Measurements from ENCODE around the gene RAB5A. TPM values are rescaled to one million over a fixed set of nuclear protein-coding genes. Genes with fewer than 3 reads are reported as not detected.

The RAB5A gene
- total and polyA plus RNA-seq, 2 experiments from 2014 or later, result 110 to 128 TPM

DNA sequence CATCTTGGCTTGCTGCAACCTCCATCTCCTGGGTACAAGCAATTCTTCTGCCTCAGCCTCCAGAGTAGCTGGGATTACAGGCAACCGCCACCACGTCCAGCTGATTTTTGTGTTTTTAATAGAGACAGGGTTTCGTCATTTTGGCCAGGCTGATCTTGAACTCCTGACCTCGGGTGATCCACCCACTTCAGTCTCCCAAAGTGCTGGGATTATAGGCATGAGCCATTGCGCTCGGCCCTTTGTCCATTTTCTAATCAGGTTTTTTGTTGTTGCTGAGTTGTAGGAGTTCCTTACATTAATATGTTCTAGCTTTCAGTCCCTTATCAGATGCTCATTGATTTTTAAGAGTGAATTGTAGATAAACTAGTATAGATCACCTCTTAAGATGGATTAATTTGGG is 20.3 kb downstream of the RAB5A start:
- Histone ChIP-seq H4K20me1 (replicated peaks; ENCODE audit: insufficient read depth) (peaks cover 69% of the 10 kb centered on the region), H3K79me2 (replicated peaks; ENCODE audit: insufficient read depth) (peaks cover 100% of the 10 kb centered on the region), H3K9me2 (ENCODE audit: insufficient read depth) (no peaks in the 10 kb centered on the region), H3F3A (replicated peaks; ENCODE audit: low read depth) (no peaks in the 10 kb centered on the region), H3K4me3 (no peak overlapping the region), H3K4me1 (ENCODE audit: insufficient read depth) (0 out of 2 replicates have a peak, but pooled peaks cover 3% of the 10 kb centered on the region), H3K27me3 (ENCODE audit: insufficient read depth) (no peaks in the 10 kb centered on the region), H3K36me3 (ENCODE audit: insufficient read depth) (no peaks in the 10 kb centered on the region), H3K27ac (ENCODE audit: low read depth) (no peak overlapping the region), H3K4me2 (no peak overlapping the region), H2AFZ (no peak overlapping the region)
- H3K27ac Mint-ChIP-seq, result no peak overlapping the region
- peaks cover 3% of the 10 kb centered on the region for H3K27me3 Mint-ChIP-seq (ENCODE audit: insufficient read depth, low read depth, poor library complexity)
- H3K4me1 Mint-ChIP-seq, result peaks cover 3% of the 10 kb centered on the region; the same call in 2 of the 3 replicates
- ATAC-seq (no peak), DNase-seq (ENCODE audit: low spot score) (no peak)
- H3K36me3 Mint-ChIP-seq (ENCODE audit: low read depth), result peaks cover 20% of the 10 kb centered on the region; the same call in 2 of the 3 replicates
- H3K4me3 Mint-ChIP-seq, result no peak overlapping the region
- no peak for TF ChIP-seq ZNF331 (CRISPR knock-in tag; IDR thresholded peaks at IDR 0.05; ENCODE audit: low read depth)
- TF ChIP-seq, protein P1, sequence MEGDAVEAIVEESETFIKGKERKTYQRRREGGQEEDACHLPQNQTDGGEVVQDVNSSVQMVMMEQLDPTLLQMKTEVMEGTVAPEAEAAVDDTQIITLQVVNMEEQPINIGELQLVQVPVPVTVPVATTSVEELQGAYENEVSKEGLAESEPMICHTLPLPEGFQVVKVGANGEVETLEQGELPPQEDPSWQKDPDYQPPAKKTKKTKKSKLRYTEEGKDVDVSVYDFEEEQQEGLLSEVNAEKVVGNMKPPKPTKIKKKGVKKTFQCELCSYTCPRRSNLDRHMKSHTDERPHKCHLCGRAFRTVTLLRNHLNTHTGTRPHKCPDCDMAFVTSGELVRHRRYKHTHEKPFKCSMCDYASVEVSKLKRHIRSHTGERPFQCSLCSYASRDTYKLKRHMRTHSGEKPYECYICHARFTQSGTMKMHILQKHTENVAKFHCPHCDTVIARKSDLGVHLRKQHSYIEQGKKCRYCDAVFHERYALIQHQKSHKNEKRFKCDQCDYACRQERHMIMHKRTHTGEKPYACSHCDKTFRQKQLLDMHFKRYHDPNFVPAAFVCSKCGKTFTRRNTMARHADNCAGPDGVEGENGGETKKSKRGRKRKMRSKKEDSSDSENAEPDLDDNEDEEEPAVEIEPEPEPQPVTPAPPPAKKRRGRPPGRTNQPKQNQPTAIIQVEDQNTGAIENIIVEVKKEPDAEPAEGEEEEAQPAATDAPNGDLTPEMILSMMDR (conservative IDR thresholded peaks at IDR 0.05; ENCODE audit: low read depth in 2 of 2), result no peak
- H3K9me3 Mint-ChIP-seq, result no peaks in the 10 kb centered on the region

DNA sequence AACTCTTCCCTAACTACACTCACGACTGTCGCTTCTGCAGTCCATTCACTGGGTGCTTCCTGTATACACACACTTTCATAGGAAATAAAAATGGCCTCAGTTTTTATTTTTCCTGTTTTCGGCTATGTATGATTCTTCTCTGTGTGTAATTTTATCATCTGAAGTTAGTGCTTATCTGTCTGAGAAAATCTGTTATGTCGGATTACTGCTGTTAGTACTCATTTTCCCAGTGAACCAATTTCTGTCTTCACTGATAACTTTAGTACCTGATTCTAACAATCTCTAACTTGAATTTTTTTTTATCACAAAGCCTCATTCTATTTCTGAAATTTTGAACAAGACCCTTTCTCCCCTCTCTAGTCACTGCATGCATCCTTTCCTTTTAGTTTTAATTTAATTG is 20.9 kb downstream of the RAB5A start:
- H4K20me1 ChIP-seq (replicated peaks; ENCODE audit: insufficient read depth), result peaks cover 69% of the 10 kb centered on the region
- no peak for DNase-seq (ENCODE audit: low spot score)
- 0 out of 2 replicates have a peak, but pooled peaks cover 3% of the 10 kb centered on the region for H3K4me1 ChIP-seq (ENCODE audit: insufficient read depth)
- TF ChIP-seq, protein P1 (conservative IDR thresholded peaks at IDR 0.05; ENCODE audit: low read depth in 2 of 2), result no peak
- no peak for TF ChIP-seq POLR2AphosphoS5 (IDR thresholded peaks at IDR 0.05; ENCODE audit: low read depth)
- TF ChIP-seq, protein P2, sequence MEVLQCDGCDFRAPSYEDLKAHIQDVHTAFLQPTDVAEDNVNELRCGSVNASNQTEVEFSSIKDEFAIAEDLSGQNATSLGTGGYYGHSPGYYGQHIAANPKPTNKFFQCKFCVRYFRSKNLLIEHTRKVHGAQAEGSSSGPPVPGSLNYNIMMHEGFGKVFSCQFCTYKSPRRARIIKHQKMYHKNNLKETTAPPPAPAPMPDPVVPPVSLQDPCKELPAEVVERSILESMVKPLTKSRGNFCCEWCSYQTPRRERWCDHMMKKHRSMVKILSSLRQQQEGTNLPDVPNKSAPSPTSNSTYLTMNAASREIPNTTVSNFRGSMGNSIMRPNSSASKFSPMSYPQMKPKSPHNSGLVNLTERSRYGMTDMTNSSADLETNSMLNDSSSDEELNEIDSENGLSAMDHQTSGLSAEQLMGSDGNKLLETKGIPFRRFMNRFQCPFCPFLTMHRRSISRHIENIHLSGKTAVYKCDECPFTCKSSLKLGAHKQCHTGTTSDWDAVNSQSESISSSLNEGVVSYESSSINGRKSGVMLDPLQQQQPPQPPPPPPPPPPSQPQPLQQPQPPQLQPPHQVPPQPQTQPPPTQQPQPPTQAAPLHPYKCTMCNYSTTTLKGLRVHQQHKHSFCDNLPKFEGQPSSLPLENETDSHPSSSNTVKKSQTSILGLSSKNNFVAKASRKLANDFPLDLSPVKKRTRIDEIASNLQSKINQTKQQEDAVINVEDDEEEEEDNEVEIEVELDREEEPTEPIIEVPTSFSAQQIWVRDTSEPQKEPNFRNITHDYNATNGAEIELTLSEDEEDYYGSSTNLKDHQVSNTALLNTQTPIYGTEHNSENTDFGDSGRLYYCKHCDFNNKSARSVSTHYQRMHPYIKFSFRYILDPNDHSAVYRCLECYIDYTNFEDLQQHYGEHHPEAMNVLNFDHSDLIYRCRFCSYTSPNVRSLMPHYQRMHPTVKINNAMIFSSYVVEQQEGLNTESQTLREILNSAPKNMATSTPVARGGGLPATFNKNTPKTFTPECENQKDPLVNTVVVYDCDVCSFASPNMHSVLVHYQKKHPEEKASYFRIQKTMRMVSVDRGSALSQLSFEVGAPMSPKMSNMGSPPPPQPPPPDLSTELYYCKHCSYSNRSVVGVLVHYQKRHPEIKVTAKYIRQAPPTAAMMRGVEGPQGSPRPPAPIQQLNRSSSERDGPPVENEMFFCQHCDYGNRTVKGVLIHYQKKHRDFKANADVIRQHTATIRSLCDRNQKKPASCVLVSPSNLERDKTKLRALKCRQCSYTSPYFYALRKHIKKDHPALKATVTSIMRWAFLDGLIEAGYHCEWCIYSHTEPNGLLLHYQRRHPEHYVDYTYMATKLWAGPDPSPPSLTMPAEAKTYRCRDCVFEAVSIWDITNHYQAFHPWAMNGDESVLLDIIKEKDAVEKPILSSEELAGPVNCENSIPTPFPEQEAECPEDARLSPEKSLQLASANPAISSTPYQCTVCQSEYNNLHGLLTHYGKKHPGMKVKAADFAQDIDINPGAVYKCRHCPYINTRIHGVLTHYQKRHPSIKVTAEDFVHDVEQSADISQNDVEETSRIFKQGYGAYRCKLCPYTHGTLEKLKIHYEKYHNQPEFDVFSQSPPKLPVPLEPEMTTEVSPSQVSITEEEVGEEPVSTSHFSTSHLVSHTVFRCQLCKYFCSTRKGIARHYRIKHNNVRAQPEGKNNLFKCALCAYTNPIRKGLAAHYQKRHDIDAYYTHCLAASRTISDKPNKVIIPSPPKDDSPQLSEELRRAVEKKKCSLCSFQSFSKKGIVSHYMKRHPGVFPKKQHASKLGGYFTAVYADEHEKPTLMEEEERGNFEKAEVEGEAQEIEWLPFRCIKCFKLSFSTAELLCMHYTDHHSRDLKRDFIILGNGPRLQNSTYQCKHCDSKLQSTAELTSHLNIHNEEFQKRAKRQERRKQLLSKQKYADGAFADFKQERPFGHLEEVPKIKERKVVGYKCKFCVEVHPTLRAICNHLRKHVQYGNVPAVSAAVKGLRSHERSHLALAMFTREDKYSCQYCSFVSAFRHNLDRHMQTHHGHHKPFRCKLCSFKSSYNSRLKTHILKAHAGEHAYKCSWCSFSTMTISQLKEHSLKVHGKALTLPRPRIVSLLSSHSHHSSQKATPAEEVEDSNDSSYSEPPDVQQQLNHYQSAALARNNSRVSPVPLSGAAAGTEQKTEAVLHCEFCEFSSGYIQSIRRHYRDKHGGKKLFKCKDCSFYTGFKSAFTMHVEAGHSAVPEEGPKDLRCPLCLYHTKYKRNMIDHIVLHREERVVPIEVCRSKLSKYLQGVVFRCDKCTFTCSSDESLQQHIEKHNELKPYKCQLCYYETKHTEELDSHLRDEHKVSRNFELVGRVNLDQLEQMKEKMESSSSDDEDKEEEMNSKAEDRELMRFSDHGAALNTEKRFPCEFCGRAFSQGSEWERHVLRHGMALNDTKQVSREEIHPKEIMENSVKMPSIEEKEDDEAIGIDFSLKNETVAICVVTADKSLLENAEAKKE (CRISPR knock-in tag; IDR thresholded peaks at IDR 0.05), result no peak
- no peak for TF ChIP-seq EZH2 (IDR thresholded peaks at IDR 0.05; ENCODE audit: low read depth, unreplicated experiment)
- TF ChIP-seq, protein P3, sequence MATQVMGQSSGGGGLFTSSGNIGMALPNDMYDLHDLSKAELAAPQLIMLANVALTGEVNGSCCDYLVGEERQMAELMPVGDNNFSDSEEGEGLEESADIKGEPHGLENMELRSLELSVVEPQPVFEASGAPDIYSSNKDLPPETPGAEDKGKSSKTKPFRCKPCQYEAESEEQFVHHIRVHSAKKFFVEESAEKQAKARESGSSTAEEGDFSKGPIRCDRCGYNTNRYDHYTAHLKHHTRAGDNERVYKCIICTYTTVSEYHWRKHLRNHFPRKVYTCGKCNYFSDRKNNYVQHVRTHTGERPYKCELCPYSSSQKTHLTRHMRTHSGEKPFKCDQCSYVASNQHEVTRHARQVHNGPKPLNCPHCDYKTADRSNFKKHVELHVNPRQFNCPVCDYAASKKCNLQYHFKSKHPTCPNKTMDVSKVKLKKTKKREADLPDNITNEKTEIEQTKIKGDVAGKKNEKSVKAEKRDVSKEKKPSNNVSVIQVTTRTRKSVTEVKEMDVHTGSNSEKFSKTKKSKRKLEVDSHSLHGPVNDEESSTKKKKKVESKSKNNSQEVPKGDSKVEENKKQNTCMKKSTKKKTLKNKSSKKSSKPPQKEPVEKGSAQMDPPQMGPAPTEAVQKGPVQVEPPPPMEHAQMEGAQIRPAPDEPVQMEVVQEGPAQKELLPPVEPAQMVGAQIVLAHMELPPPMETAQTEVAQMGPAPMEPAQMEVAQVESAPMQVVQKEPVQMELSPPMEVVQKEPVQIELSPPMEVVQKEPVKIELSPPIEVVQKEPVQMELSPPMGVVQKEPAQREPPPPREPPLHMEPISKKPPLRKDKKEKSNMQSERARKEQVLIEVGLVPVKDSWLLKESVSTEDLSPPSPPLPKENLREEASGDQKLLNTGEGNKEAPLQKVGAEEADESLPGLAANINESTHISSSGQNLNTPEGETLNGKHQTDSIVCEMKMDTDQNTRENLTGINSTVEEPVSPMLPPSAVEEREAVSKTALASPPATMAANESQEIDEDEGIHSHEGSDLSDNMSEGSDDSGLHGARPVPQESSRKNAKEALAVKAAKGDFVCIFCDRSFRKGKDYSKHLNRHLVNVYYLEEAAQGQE (IDR thresholded peaks at IDR 0.05; ENCODE audit: unreplicated experiment), result no peak
- no peak for TF ChIP-seq STAT1 (IDR thresholded peaks at IDR 0.05; ENCODE audit: unreplicated experiment)

More for the DNA sequence above, 20.9 kb downstream of the RAB5A start:
- H3K27ac ChIP-seq (ENCODE audit: low read depth), result no peak overlapping the region
- no peak overlapping the region for H2AFZ ChIP-seq
- H3K4me2 ChIP-seq, result no peak overlapping the region
- H3K79me2 ChIP-seq (replicated peaks; ENCODE audit: insufficient read depth), result peaks cover 100% of the 10 kb centered on the region
- Mint-ChIP-seq H3K27me3 (ENCODE audit: insufficient read depth, low read depth, poor library complexity) (peaks cover 3% of the 10 kb centered on the region), H3K4me1 (peaks cover 3% of the 10 kb centered on the region; the same call in 2 of the 3 replicates), H3K4me3 (no peak overlapping the region), H3K36me3 (ENCODE audit: low read depth) (peaks cover 24% of the 10 kb centered on the region; the same call in 2 of the 3 replicates), H3K27ac (peak overlapping the region; percentile 5; the same call in 1 of the 2 replicates), H3K9me3 (no peaks in the 10 kb centered on the region)
- H3F3A ChIP-seq (replicated peaks; ENCODE audit: low read depth), result no peaks in the 10 kb centered on the region
- H3K9me2 ChIP-seq (ENCODE audit: insufficient read depth), result no peaks in the 10 kb centered on the region
- H3K36me3 ChIP-seq (ENCODE audit: insufficient read depth), result no peaks in the 10 kb centered on the region
- ATAC-seq, result no peak
- no peaks in the 10 kb centered on the region for H3K27me3 ChIP-seq (ENCODE audit: insufficient read depth)
- no peak overlapping the region for H3K4me3 ChIP-seq

All from GM23338 (cell line).